CD4-positive, alpha-beta T cell treated with Interleukin-4 for 4 hours (primary cell): Measurements from ENCODE around the gene CRTC3.
"Not testable (repeated sequence)": the region's sequence is repeated elsewhere in the genome, so short reads cannot be mapped to it uniquely, and the experiment has no call there.

Experiments used
- DNase-seq: peaks from one replicate; pipeline ENCODE4 v3.0.0-alpha.2; 2020

The CRTC3 gene

GRCh38 chr15:90633360-90633759 lies 103.6 kb downstream of the CRTC3 start:
- no peak for DNase-seq

- DNase-seq: not testable (repeated sequence)
Observed at GRCh38 chr15:90636993-90637392, 107.3 kb downstream of the CRTC3 start.

GRCh38 chr15:90637693-90638092 lies 108.0 kb downstream of the CRTC3 start:
- DNase-seq: no peak

GRCh38 chr15:90638201-90638691 lies 108.5 kb downstream of the CRTC3 start:
- no peak for DNase-seq

- no peak for DNase-seq
Observed at GRCh38 chr15:90638963-90639362, 109.2 kb downstream of the CRTC3 start.

GRCh38 chr15:90640862-90641261 lies 111.1 kb downstream of the CRTC3 start:
- no peak for DNase-seq

- DNase-seq: no peak
Observed at GRCh38 chr15:90641581-90642463, 112.1 kb downstream of the CRTC3 start.

- DNase-seq: no peak
Observed at GRCh38 chr15:90642464-90643300, 113.0 kb downstream of the CRTC3 start.

- DNase-seq: no peak
Observed at GRCh38 chr15:90643301-90643632, 113.5 kb downstream of the CRTC3 start.

- DNase-seq: no peak
Observed at GRCh38 chr15:90644526-90644925, 114.8 kb downstream of the CRTC3 start.

- DNase-seq: no peak
Observed at GRCh38 chr15:90644952-90645725, 115.4 kb downstream of the CRTC3 start.

- no peak for DNase-seq
Observed at GRCh38 chr15:90645873-90646575, 116.3 kb downstream of the CRTC3 start.

- no peak for DNase-seq
Observed at GRCh38 chr15:90646662-90647305, 117.1 kb downstream of the CRTC3 start.

- no peak for DNase-seq
Observed at GRCh38 chr15:90647326-90647725, 117.6 kb downstream of the CRTC3 start.

GRCh38 chr15:90648137-90649070 lies 118.7 kb downstream of the CRTC3 start:
- peak; percentile 72 for DNase-seq

- DNase-seq: no peak
Observed at GRCh38 chr15:90650117-90650955, 120.6 kb downstream of the CRTC3 start.

GRCh38 chr15:90650956-90651689 lies 121.4 kb downstream of the CRTC3 start:
- DNase-seq: no peak

GRCh38 chr15:90654233-90655136 lies 124.8 kb downstream of the CRTC3 start:
- DNase-seq: no peak
